ENCODE data around the gene RXFP4.

Gene RXFP4

GRCh38 chr1:155938220-155938627 lies 3.2 kb upstream of the RXFP4 start:
- H3K36me3 ChIP-seq (ENCODE audit: control insufficient read depth in 1 of 2, insufficient read depth in 2 of 2, low read length in 2 of 2): no peaks in the 10 kb centered on the region
- no peaks in the 10 kb centered on the region for H3K9me3 ChIP-seq (ENCODE audit: control insufficient read depth in 1 of 2, low read length in 2 of 2)
- no peaks in the 10 kb centered on the region for H3K27me3 ChIP-seq (ENCODE audit: control insufficient read depth in 1 of 2, insufficient read depth in 2 of 2, low read length in 2 of 2)
- H3K4me3 ChIP-seq (ENCODE audit: low read depth in 1 of 2, low read length in 2 of 2): no peak overlapping the region
- no peak overlapping the region for H3K9ac ChIP-seq (ENCODE audit: low read depth in 1 of 2, low read length in 2 of 2)
- H3K4me1 ChIP-seq (ENCODE audit: control insufficient read depth in 1 of 2, insufficient read depth in 2 of 2, low read length in 2 of 2): peaks cover 35 to 37% of the 10 kb centered on the region in 2 donors
- H3K27ac ChIP-seq (ENCODE audit: low read depth, low read length): no peak overlapping the region

GRCh38 chr1:155940482-155940992 lies 901 bp upstream of the RXFP4 start:
- Histone ChIP-seq H3K27ac (ENCODE audit: low read depth, low read length) (peak overlapping the region; percentile 71), H3K4me1 (ENCODE audit: control insufficient read depth in 1 of 2, insufficient read depth in 2 of 2, low read length in 2 of 2) (peaks cover 52 to 58% of the 10 kb centered on the region in 2 donors), H3K36me3 (ENCODE audit: control insufficient read depth in 1 of 2, insufficient read depth in 2 of 2, low read length in 2 of 2) (no peaks in the 10 kb centered on the region), H3K27me3 (ENCODE audit: control insufficient read depth in 1 of 2, insufficient read depth in 2 of 2, low read length in 2 of 2) (no peaks in the 10 kb centered on the region), H3K9me3 (ENCODE audit: control insufficient read depth in 1 of 2, low read length in 2 of 2) (no peaks in the 10 kb centered on the region), H3K4me3 (ENCODE audit: low read depth in 1 of 2, low read length in 2 of 2) (peak overlapping the region; percentile 38 to 48), H3K9ac (ENCODE audit: low read depth in 1 of 2, low read length in 2 of 2) (peak overlapping the region; percentile 51 to 67)

DNA sequence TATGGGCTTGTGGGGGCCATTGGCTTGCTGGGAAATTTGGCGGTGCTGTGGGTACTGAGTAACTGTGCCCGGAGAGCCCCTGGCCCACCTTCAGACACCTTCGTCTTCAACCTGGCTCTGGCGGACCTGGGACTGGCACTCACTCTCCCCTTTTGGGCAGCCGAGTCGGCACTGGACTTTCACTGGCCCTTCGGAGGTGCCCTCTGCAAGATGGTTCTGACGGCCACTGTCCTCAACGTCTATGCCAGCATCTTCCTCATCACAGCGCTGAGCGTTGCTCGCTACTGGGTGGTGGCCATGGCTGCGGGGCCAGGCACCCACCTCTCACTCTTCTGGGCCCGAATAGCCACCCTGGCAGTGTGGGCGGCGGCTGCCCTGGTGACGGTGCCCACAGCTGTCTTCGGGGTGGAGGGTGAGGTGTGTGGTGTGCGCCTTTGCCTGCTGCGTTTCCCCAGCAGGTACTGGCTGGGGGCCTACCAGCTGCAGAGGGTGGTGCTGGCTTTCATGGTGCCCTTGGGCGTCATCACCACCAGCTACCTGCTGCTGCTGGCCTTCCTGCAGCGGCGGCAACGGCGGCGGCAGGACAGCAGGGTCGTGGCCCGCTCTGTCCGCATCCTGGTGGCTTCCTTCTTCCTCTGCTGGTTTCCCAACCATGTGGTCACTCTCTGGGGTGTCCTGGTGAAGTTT lies 550 bp downstream of the RXFP4 start:
- Histone ChIP-seq H3K4me1 (ENCODE audit: control insufficient read depth in 1 of 2, insufficient read depth in 2 of 2, low read length in 2 of 2) (peaks cover 58 to 59% of the 10 kb centered on the region in 2 donors), H3K4me3 (ENCODE audit: low read depth in 1 of 2, low read length in 2 of 2) (peak overlapping the region; percentile 57 to 68), H3K9ac (ENCODE audit: low read depth in 1 of 2, low read length in 2 of 2) (peak overlapping the region; percentile 67 to 81), H3K27ac (ENCODE audit: low read depth, low read length) (peak overlapping the region; percentile 71), H3K36me3 (ENCODE audit: control insufficient read depth in 1 of 2, insufficient read depth in 2 of 2, low read length in 2 of 2) (peaks cover 0 to 2% of the 10 kb centered on the region in 2 donors), H3K9me3 (ENCODE audit: control insufficient read depth in 1 of 2, low read length in 2 of 2) (no peaks in the 10 kb centered on the region), H3K27me3 (ENCODE audit: control insufficient read depth in 1 of 2, insufficient read depth in 2 of 2, low read length in 2 of 2) (no peaks in the 10 kb centered on the region)

- H3K9me3 ChIP-seq (ENCODE audit: control insufficient read depth in 1 of 2, low read length in 2 of 2): no peaks in the 10 kb centered on the region
- no peaks in the 10 kb centered on the region for H3K27me3 ChIP-seq (ENCODE audit: control insufficient read depth in 1 of 2, insufficient read depth in 2 of 2, low read length in 2 of 2)
- H3K27ac ChIP-seq (ENCODE audit: low read depth, low read length): peak overlapping the region; percentile 71
- H3K4me3 ChIP-seq (ENCODE audit: low read depth in 1 of 2, low read length in 2 of 2): peak overlapping the region; percentile 57 to 68
- peaks cover 6 to 9% of the 10 kb centered on the region in 2 donors for H3K36me3 ChIP-seq (ENCODE audit: control insufficient read depth in 1 of 2, insufficient read depth in 2 of 2, low read length in 2 of 2)
- peaks cover 58 to 59% of the 10 kb centered on the region in 2 donors for H3K4me1 ChIP-seq (ENCODE audit: control insufficient read depth in 1 of 2, insufficient read depth in 2 of 2, low read length in 2 of 2)
- H3K9ac ChIP-seq (ENCODE audit: low read depth in 1 of 2, low read length in 2 of 2): peak overlapping the region; percentile 67 to 81
These were observed 1.2 kb downstream of the RXFP4 start for GRCh38 chr1:155942578-155943141.

DNA sequence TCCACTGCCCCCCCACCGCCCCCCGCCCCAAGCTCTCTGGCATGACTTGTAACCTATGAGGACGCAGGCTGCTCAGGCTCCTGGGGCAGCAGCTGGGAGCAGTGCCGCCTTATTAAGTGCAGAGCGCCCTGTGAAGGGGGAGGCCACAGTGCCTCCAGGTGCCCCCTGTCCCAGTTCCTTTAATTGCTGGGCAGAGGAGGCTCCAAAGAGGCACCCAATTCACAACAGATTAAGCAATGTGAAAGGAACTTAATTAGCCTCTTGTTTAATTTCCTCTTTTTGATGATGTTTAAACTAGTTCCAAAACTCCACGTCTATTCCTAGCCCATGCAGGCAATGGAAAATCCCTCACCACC lies 3.0 kb downstream of the RXFP4 start:
- Histone ChIP-seq H3K4me1 (ENCODE audit: control insufficient read depth in 1 of 2, insufficient read depth in 2 of 2, low read length in 2 of 2) (peaks cover 58 to 59% of the 10 kb centered on the region in 2 donors), H3K36me3 (ENCODE audit: control insufficient read depth in 1 of 2, insufficient read depth in 2 of 2, low read length in 2 of 2) (peaks cover 14% of the 10 kb centered on the region in 2 donors), H3K27me3 (ENCODE audit: control insufficient read depth in 1 of 2, insufficient read depth in 2 of 2, low read length in 2 of 2) (no peaks in the 10 kb centered on the region), H3K9ac (ENCODE audit: low read depth in 1 of 2, low read length in 2 of 2) (no peak overlapping the region), H3K4me3 (ENCODE audit: low read depth in 1 of 2, low read length in 2 of 2) (no peak overlapping the region), H3K27ac (ENCODE audit: low read depth, low read length) (no peak overlapping the region), H3K9me3 (ENCODE audit: control insufficient read depth in 1 of 2, low read length in 2 of 2) (no peaks in the 10 kb centered on the region)

DNA sequence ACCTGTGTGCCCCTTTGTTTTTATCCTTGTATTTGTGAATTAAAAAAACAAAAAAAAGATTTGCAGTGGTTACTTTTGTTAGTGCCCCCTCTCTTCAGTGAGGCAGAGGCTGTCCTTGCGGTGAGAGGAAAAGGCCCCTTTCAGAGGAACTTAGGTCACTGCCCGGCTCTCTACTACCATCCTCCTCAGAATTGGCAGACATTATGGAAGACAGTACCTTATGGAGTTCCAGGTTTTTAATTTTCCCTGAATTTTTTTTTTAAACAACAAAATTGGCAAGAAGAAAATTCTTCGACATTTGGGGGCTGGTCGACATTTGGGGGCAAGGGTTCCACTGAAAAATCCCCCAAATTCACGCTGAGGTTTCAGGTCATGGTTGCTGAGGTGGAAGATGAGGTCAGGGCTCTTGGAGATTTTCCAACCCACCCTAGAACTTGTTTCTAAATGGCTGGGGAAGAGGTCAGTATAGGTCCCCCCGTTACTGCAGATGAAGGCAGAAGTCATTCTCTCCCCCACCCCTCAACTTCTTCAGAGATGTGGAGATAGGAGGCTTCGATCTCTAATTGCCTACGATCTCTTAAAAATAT lies 5.3 kb downstream of the RXFP4 start:
- Histone ChIP-seq H3K36me3 (ENCODE audit: control insufficient read depth in 1 of 2, insufficient read depth in 2 of 2, low read length in 2 of 2) (peaks cover 28 to 34% of the 10 kb centered on the region in 2 donors), H3K4me1 (ENCODE audit: control insufficient read depth in 1 of 2, insufficient read depth in 2 of 2, low read length in 2 of 2) (peaks cover 38 to 41% of the 10 kb centered on the region in 2 donors), H3K9me3 (ENCODE audit: control insufficient read depth in 1 of 2, low read length in 2 of 2) (no peaks in the 10 kb centered on the region), H3K9ac (ENCODE audit: low read depth in 1 of 2, low read length in 2 of 2) (peak overlapping the region in 1 of 2 donors; percentile 1), H3K27me3 (ENCODE audit: control insufficient read depth in 1 of 2, insufficient read depth in 2 of 2, low read length in 2 of 2) (no peaks in the 10 kb centered on the region), H3K27ac (ENCODE audit: low read depth, low read length) (no peak overlapping the region), H3K4me3 (ENCODE audit: low read depth in 1 of 2, low read length in 2 of 2) (no peak overlapping the region)

- H3K4me3 ChIP-seq (ENCODE audit: low read depth in 1 of 2, low read length in 2 of 2): no peak overlapping the region
- peaks cover 32 to 37% of the 10 kb centered on the region in 2 donors for H3K4me1 ChIP-seq (ENCODE audit: control insufficient read depth in 1 of 2, insufficient read depth in 2 of 2, low read length in 2 of 2)
- H3K27ac ChIP-seq (ENCODE audit: low read depth, low read length): no peak overlapping the region
- H3K9ac ChIP-seq (ENCODE audit: low read depth in 1 of 2, low read length in 2 of 2): no peak overlapping the region
- H3K27me3 ChIP-seq (ENCODE audit: control insufficient read depth in 1 of 2, insufficient read depth in 2 of 2, low read length in 2 of 2): no peaks in the 10 kb centered on the region
- H3K36me3 ChIP-seq (ENCODE audit: control insufficient read depth in 1 of 2, insufficient read depth in 2 of 2, low read length in 2 of 2): peaks cover 34 to 39% of the 10 kb centered on the region in 2 donors
- H3K9me3 ChIP-seq (ENCODE audit: control insufficient read depth in 1 of 2, low read length in 2 of 2): no peaks in the 10 kb centered on the region
These were observed 5.9 kb downstream of the RXFP4 start for GRCh38 chr1:155947292-155947691.

DNA sequence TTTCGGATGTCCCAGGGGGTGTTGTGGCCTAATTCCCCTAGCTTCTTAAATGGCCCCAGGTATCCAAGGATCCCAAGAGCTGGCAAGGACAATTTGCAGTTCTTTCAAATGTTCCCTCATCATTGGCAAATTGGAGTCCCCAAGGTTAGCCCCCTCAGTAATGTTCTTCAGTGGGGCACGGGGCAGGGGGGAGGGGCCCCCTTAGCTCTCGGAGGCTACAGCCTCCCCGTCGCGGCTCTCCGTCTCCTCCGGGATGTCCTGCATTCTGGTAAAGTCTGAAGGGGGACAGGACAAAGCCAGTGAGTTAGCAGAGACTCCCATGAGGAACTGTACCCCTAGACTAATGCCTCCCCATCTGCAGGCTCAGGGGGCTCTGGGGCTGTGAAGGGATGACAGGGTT lies 6.3 kb downstream of the RXFP4 start:
- Histone ChIP-seq H3K27ac (ENCODE audit: low read depth, low read length) (no peak overlapping the region), H3K9ac (ENCODE audit: low read depth in 1 of 2, low read length in 2 of 2) (no peak overlapping the region), H3K4me1 (ENCODE audit: control insufficient read depth in 1 of 2, insufficient read depth in 2 of 2, low read length in 2 of 2) (peaks cover 28 to 33% of the 10 kb centered on the region in 2 donors), H3K9me3 (ENCODE audit: control insufficient read depth in 1 of 2, low read length in 2 of 2) (no peaks in the 10 kb centered on the region), H3K27me3 (ENCODE audit: control insufficient read depth in 1 of 2, insufficient read depth in 2 of 2, low read length in 2 of 2) (no peaks in the 10 kb centered on the region), H3K36me3 (ENCODE audit: control insufficient read depth in 1 of 2, insufficient read depth in 2 of 2, low read length in 2 of 2) (peaks cover 38 to 44% of the 10 kb centered on the region in 2 donors), H3K4me3 (ENCODE audit: low read depth in 1 of 2, low read length in 2 of 2) (no peak overlapping the region)

- Histone ChIP-seq H3K36me3 (ENCODE audit: control insufficient read depth in 1 of 2, insufficient read depth in 2 of 2, low read length in 2 of 2) (peaks cover 46 to 68% of the 10 kb centered on the region in 2 donors), H3K27me3 (ENCODE audit: control insufficient read depth in 1 of 2, insufficient read depth in 2 of 2, low read length in 2 of 2) (no peaks in the 10 kb centered on the region), H3K4me1 (ENCODE audit: control insufficient read depth in 1 of 2, insufficient read depth in 2 of 2, low read length in 2 of 2) (peaks cover 0 to 7% of the 10 kb centered on the region in 2 donors), H3K4me3 (ENCODE audit: low read depth in 1 of 2, low read length in 2 of 2) (no peak overlapping the region), H3K9me3 (ENCODE audit: control insufficient read depth in 1 of 2, low read length in 2 of 2) (no peaks in the 10 kb centered on the region), H3K27ac (ENCODE audit: low read depth, low read length) (no peak overlapping the region), H3K9ac (ENCODE audit: low read depth in 1 of 2, low read length in 2 of 2) (no peak overlapping the region)
These were observed 9.4 kb downstream of the RXFP4 start for GRCh38 chr1:155950829-155951228.
